Left ventricle myocardium inferior (tissue), 1 donor: ENCODE data around the gene C2orf92. TPM values are rescaled to one million over a fixed set of nuclear protein-coding genes. Genes with fewer than 3 reads are reported as not detected.
A peak's percentile ranks its signal among the peaks of the same experiment; 100 is the strongest.

ENCODE experiments used
- DNase-seq: peaks from one replicate; pipeline ENCODE4 v3.0.0-alpha.2; 2020
- H3K27ac ChIP-seq: fragments of 200-600 bp; replicated peaks from 2 replicates; pipeline ENCODE4 v1.8.0; 2021
- H3K27me3 ChIP-seq: fragments of 200-600 bp; 2 replicates; pipeline ENCODE4 v1.8.0; 2021; ENCODE audit warnings: low read depth
- H3K36me3 ChIP-seq: fragments of 200-600 bp; 2 replicates; pipeline ENCODE4 v1.8.0; 2021
- H3K4me1 ChIP-seq: fragments of 200-600 bp; 2 replicates; pipeline ENCODE4 v1.8.0; 2021
- H3K4me3 ChIP-seq: fragments of 200-600 bp; 2 replicates; pipeline ENCODE4 v1.8.0; 2021; ENCODE audit warnings: mild to moderate bottlenecking, moderate library complexity
- H3K9me3 ChIP-seq: fragments of 200-600 bp; replicated peaks from 2 replicates; pipeline ENCODE4 v1.8.0; 2021
- intact Hi-C: fragments of 100-400 bp; cut with micrococcal nuclease; formaldehyde crosslinking; loops from one replicate; pipeline ENCODE4 v1.11.0; 2022
- total RNA-seq: library from RNA; stranded (reverse); fragmentation: NEBNext Ultra II Directional; extraction: Animal tissue kit (Norgen Biotek cat#: 25700); gene quantifications from one replicate; pipeline ENCODE4 v1.2.1, GENCODE V29; 2021
- TF ChIP-seq, protein P1 (sequence below): fragments of 200-600 bp; IDR thresholded peaks from 2 replicates; pipeline ENCODE4 v1.8.0; 2021; ENCODE audit warnings: antibody characterized with exemption, mild to moderate bottlenecking, borderline replicate concordance
- donor health status: DM: no; HTN: yes; CAD: no; lungs with severe emphysema.

The C2orf92 gene
- total RNA-seq, 1 donor from 2014 or later, result 1.8 TPM

GRCh38 chr2:97718942-97719341 lies 49.4 kb downstream of the C2orf92 start:
- Histone ChIP-seq H3K27ac (no peak overlapping the region), H3K9me3 (no peaks in the 10 kb centered on the region), H3K36me3 (no peaks in the 10 kb centered on the region), H3K27me3 (peaks cover 3% of the 10 kb centered on the region), H3K4me1 (no peaks in the 10 kb centered on the region), H3K4me3 (no peak overlapping the region)
- intact Hi-C loops, result no loop called here
- TF ChIP-seq, protein P1, sequence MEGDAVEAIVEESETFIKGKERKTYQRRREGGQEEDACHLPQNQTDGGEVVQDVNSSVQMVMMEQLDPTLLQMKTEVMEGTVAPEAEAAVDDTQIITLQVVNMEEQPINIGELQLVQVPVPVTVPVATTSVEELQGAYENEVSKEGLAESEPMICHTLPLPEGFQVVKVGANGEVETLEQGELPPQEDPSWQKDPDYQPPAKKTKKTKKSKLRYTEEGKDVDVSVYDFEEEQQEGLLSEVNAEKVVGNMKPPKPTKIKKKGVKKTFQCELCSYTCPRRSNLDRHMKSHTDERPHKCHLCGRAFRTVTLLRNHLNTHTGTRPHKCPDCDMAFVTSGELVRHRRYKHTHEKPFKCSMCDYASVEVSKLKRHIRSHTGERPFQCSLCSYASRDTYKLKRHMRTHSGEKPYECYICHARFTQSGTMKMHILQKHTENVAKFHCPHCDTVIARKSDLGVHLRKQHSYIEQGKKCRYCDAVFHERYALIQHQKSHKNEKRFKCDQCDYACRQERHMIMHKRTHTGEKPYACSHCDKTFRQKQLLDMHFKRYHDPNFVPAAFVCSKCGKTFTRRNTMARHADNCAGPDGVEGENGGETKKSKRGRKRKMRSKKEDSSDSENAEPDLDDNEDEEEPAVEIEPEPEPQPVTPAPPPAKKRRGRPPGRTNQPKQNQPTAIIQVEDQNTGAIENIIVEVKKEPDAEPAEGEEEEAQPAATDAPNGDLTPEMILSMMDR, result no peak
- no peak for DNase-seq

- TF ChIP-seq, protein P1, result no peak
- Histone ChIP-seq H3K27ac (no peak overlapping the region), H3K4me3 (no peak overlapping the region), H3K9me3 (no peaks in the 10 kb centered on the region), H3K36me3 (no peaks in the 10 kb centered on the region), H3K4me1 (no peaks in the 10 kb centered on the region), H3K27me3 (peaks cover 6% of the 10 kb centered on the region)
- DNase-seq, result no peak
- intact Hi-C loops, result no loop called here
Observed at GRCh38 chr2:97719362-97720155, 50.0 kb downstream of the C2orf92 start.

DNA sequence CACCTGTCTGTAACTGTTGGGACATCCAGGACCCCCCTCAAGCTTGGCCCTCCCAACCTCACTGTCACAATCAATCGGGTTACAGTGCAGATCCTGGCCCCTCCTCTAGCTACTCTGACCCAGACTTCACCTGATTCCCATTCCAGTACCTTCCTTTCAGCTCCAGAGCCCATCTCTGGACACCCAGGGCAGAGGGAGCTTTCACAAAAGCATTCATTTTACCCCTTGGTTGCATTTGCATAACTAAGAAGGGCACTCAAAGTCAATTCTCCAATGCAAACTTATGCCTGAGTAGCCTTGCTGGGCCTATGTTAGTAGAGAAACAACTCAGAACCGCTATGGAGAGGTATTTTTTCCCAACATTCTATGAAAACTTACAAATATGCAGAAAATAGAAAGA lies 51.2 kb downstream of the C2orf92 start:
- peaks cover 10% of the 10 kb centered on the region for H3K4me1 ChIP-seq
- H3K9me3 ChIP-seq, result no peaks in the 10 kb centered on the region
- no peak overlapping the region for H3K4me3 ChIP-seq
- DNase-seq, result no peak
- intact Hi-C loops, result no loop called here
- TF ChIP-seq, protein P1, result no peak
- peaks cover 6% of the 10 kb centered on the region for H3K27me3 ChIP-seq
- no peak overlapping the region for H3K27ac ChIP-seq
- no peaks in the 10 kb centered on the region for H3K36me3 ChIP-seq

GRCh38 chr2:97722227-97722626 lies 52.7 kb downstream of the C2orf92 start:
- no peak for DNase-seq
- intact Hi-C loops, result no loop called here
- TF ChIP-seq, protein P1, result no peak
- Histone ChIP-seq H3K9me3 (no peaks in the 10 kb centered on the region), H3K36me3 (no peaks in the 10 kb centered on the region), H3K27me3 (peaks cover 6% of the 10 kb centered on the region), H3K4me3 (no peak overlapping the region), H3K27ac (no peak overlapping the region), H3K4me1 (peaks cover 25% of the 10 kb centered on the region)

DNA sequence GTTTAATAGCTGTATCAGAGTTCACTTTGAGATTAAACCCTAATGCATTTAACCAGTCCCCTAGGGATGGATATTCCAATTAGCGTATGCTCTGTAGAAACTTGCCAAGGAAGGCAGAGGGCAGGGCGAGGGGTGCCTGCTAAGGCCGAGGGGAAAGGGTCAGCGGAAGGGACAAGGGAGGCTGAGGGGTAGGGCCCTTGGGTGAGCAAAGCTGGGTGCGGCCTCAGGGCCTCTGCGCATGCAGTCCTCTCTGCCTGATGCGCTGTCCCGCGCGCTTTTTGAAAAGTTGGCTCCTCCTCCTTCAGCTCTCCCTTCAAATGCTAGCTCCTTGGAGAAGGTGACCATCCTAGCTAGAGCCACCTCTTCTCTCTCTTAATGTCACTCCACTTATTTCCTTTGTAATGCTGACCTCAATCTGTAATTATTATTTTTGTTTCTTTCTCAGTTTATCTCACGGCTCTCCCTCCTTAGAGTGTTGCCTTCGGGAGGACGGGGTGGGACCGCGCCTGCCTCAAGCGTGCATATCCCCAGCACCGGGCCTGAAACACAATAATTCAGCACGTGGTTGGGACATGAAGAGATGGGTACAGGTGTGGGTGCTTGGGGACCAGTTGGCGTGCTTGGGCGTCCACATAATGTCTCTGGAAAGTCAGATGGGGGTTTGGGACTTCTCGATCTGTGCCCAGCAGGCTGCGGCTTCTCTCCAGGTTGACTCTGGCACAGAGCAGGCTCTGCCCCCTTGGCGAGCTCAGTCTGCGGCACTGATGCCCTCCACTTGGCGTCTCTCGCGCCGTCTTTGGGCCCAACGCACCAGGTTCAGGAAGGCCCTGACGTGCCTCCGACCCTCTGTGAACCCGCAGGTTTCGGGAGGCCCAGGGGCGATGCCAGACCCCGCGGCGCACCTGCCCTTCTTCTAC lies 53.9 kb downstream of the C2orf92 start:
- Histone ChIP-seq H3K4me3 (no peak overlapping the region), H3K36me3 (no peaks in the 10 kb centered on the region), H3K27me3 (peaks cover 6% of the 10 kb centered on the region), H3K4me1 (peaks cover 37% of the 10 kb centered on the region), H3K27ac (no peak overlapping the region), H3K9me3 (no peaks in the 10 kb centered on the region)
- intact Hi-C loops, result no loop called here
- TF ChIP-seq, protein P1, result no peak
- DNase-seq, result peak; percentile 11
